ENCODE data around the gene ATG2B. TPM values are rescaled to one million over a fixed set of nuclear protein-coding genes. Genes with fewer than 3 reads are reported as not detected.

Gene ATG2B
- total and polyA plus RNA-seq, 2 donors (not counting 1 experiment from before 2014, with no cell fraction given) = 15.0 to 30.9 TPM

DNA sequence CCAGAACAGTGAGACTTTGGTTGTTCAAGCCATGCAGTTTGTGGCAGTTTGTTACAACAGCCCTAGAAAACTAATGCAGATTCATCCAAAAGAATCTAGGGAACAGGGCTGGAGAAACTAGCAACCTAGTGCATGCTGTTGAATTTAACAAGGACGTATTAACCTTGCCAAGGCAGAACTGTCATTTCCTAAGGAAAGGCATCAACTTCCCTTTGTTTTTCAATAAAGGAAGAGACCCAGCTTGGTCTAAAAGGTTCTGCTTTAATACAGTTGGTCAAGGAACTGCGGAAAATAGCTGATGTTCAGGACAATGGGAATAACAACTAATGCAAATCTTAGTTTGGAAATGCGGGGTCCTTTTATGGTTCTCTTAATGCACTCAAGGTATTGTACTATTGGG is 40.3 kb upstream of the ATG2B start:
- H3K79me2 ChIP-seq (ENCODE audit: control insufficient read depth, insufficient read depth, low read length) = no peaks in the 10 kb centered on the region
- H3K27me3 ChIP-seq (ENCODE audit: control insufficient read depth, insufficient read depth, low read length) = peaks cover 10% of the 10 kb centered on the region
- H3K9ac ChIP-seq (ENCODE audit: insufficient read depth, low read length) = no peak overlapping the region
- H3K36me3 ChIP-seq (ENCODE audit: control insufficient read depth, insufficient read depth, low read length) = no peaks in the 10 kb centered on the region
- no peaks in the 10 kb centered on the region for H3K4me1 ChIP-seq (ENCODE audit: control insufficient read depth, extremely low read depth, insufficient read depth, low read length)
- TF ChIP-seq, protein P1, sequence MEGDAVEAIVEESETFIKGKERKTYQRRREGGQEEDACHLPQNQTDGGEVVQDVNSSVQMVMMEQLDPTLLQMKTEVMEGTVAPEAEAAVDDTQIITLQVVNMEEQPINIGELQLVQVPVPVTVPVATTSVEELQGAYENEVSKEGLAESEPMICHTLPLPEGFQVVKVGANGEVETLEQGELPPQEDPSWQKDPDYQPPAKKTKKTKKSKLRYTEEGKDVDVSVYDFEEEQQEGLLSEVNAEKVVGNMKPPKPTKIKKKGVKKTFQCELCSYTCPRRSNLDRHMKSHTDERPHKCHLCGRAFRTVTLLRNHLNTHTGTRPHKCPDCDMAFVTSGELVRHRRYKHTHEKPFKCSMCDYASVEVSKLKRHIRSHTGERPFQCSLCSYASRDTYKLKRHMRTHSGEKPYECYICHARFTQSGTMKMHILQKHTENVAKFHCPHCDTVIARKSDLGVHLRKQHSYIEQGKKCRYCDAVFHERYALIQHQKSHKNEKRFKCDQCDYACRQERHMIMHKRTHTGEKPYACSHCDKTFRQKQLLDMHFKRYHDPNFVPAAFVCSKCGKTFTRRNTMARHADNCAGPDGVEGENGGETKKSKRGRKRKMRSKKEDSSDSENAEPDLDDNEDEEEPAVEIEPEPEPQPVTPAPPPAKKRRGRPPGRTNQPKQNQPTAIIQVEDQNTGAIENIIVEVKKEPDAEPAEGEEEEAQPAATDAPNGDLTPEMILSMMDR (conservative IDR thresholded peaks at IDR 0.05 in 1 of 2, IDR thresholded peaks at IDR 0.05 in 1 of 2; ENCODE audit: low read depth in 1 of 2, low read length in 2 of 2) = no peak
- TF ChIP-seq EZH2 (IDR thresholded peaks at IDR 0.05; ENCODE audit: low read length, missing control alignments) = no peak
- DNase-seq (ENCODE audit: low read depth in 2 of 2) = no peak
- no peak overlapping the region for H3K4me2 ChIP-seq (ENCODE audit: extremely low read depth, insufficient read depth, low read length)
- H3K4me3 ChIP-seq (replicated peaks in 1 of 4; ENCODE audit: control extremely low read depth in 1 of 4, insufficient read depth in 1 of 4, low read depth in 3 of 4, low read length in 4 of 4) = no peak overlapping the region
- no peak overlapping the region for H2AFZ ChIP-seq (ENCODE audit: low read length)
- no peaks in the 10 kb centered on the region for H3K9me3 ChIP-seq (ENCODE audit: control insufficient read depth, insufficient read depth, low read depth, low read length)
- no peaks in the 10 kb centered on the region for H4K20me1 ChIP-seq (ENCODE audit: control insufficient read depth, extremely low read depth, insufficient read depth, low read length)
- H3K27ac ChIP-seq (ENCODE audit: insufficient read depth, low read length) = no peak overlapping the region

DNA sequence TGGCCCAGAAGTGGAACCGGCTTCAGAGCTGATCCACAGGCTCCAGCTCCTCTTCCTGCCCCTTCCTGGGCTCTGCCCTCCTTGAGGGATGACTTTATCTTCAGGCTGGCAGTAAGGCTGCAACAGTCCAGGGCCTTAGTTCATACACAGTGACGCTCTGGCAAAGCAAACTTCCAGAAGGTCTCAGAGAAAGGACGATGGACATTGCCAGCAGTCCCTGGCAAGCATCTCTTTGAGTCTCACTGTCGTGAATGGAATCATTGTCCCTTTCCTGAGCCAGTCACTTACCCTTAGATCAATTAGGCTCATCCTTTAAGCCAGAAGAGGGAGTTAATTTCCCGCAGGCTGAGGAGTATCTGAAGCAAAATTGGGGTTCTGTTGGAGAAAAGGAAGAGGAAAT is 37.4 kb upstream of the ATG2B start:
- peaks cover 10% of the 10 kb centered on the region for H3K27me3 ChIP-seq (ENCODE audit: control insufficient read depth, insufficient read depth, low read length)
- H4K20me1 ChIP-seq (ENCODE audit: control insufficient read depth, extremely low read depth, insufficient read depth, low read length) = no peaks in the 10 kb centered on the region
- TF ChIP-seq, protein P1 (conservative IDR thresholded peaks at IDR 0.05 in 1 of 2, IDR thresholded peaks at IDR 0.05 in 1 of 2; ENCODE audit: low read depth in 1 of 2, low read length in 2 of 2) = no peak
- TF ChIP-seq EZH2 (IDR thresholded peaks at IDR 0.05; ENCODE audit: low read length, missing control alignments) = no peak

DNA sequence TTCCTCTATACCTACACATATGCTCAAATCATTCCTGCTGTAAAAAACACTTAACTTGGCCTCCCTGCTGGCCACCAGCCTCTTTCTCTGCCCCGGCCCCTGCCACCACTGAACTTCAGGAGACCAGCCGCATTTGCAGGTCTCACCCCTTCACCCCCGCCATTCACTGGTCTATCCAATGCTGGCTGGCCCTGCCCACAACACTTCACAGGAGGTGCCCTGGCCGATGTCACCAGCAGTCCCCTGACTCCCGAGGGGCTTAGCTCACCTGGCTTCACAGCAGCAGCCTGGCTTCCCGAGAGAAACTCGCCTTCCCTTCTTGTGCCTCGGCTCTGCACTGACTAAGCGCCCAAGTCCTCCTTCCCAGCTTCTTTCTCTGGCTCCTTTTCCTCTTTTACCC is 36.3 kb upstream of the ATG2B start:
- no peaks in the 10 kb centered on the region for H3K79me2 ChIP-seq (ENCODE audit: control insufficient read depth, insufficient read depth, low read length)
- no peak overlapping the region for H3K27ac ChIP-seq (ENCODE audit: insufficient read depth, low read length)

More for the DNA sequence above, 37.4 kb upstream of the ATG2B start:
- no peaks in the 10 kb centered on the region for H3K79me2 ChIP-seq (ENCODE audit: control insufficient read depth, insufficient read depth, low read length)
- no peak overlapping the region for H3K27ac ChIP-seq (ENCODE audit: insufficient read depth, low read length)
- H3K9me3 ChIP-seq (ENCODE audit: control insufficient read depth, insufficient read depth, low read depth, low read length) = no peaks in the 10 kb centered on the region
- no peak overlapping the region for H3K4me2 ChIP-seq (ENCODE audit: extremely low read depth, insufficient read depth, low read length)
- no peaks in the 10 kb centered on the region for H3K36me3 ChIP-seq (ENCODE audit: control insufficient read depth, insufficient read depth, low read length)
- no peak overlapping the region for H3K4me3 ChIP-seq (replicated peaks in 1 of 4; ENCODE audit: control extremely low read depth in 1 of 4, insufficient read depth in 1 of 4, low read depth in 3 of 4, low read length in 4 of 4)
- H3K9ac ChIP-seq (ENCODE audit: insufficient read depth, low read length) = no peak overlapping the region
- H3K4me1 ChIP-seq (ENCODE audit: control insufficient read depth, extremely low read depth, insufficient read depth, low read length) = no peaks in the 10 kb centered on the region
- no peak overlapping the region for H2AFZ ChIP-seq (ENCODE audit: low read length)
- DNase-seq (ENCODE audit: low read depth in 2 of 2) = no peak

More for the DNA sequence above, 36.3 kb upstream of the ATG2B start:
- Histone ChIP-seq H2AFZ (ENCODE audit: low read length) (no peak overlapping the region), H3K4me1 (ENCODE audit: control insufficient read depth, extremely low read depth, insufficient read depth, low read length) (no peaks in the 10 kb centered on the region), H3K36me3 (ENCODE audit: control insufficient read depth, insufficient read depth, low read length) (no peaks in the 10 kb centered on the region), H3K27me3 (ENCODE audit: control insufficient read depth, insufficient read depth, low read length) (peaks cover 10% of the 10 kb centered on the region), H3K9ac (ENCODE audit: insufficient read depth, low read length) (no peak overlapping the region), H4K20me1 (ENCODE audit: control insufficient read depth, extremely low read depth, insufficient read depth, low read length) (no peaks in the 10 kb centered on the region), H3K4me2 (ENCODE audit: extremely low read depth, insufficient read depth, low read length) (no peak overlapping the region), H3K9me3 (ENCODE audit: control insufficient read depth, insufficient read depth, low read depth, low read length) (no peaks in the 10 kb centered on the region), H3K4me3 (replicated peaks in 1 of 4; ENCODE audit: control extremely low read depth in 1 of 4, insufficient read depth in 1 of 4, low read depth in 3 of 4, low read length in 4 of 4) (no peak overlapping the region)
- no peak for DNase-seq (ENCODE audit: low read depth in 2 of 2)
- TF ChIP-seq, protein P1 (conservative IDR thresholded peaks at IDR 0.05 in 1 of 2, IDR thresholded peaks at IDR 0.05 in 1 of 2; ENCODE audit: low read depth in 1 of 2, low read length in 2 of 2) = no peak
- TF ChIP-seq EZH2 (IDR thresholded peaks at IDR 0.05; ENCODE audit: low read length, missing control alignments) = no peak
